Measurements from ENCODE around the gene PCSK6.

PCSK6 gene

GRCh38 chr15:101322854-101323477, 166.5 kb downstream of the PCSK6 start:
- DNase-seq: no peak

- DNase-seq: no peak
Measured at GRCh38 chr15:101322016-101322695, 167.4 kb downstream of the PCSK6 start.

GRCh38 chr15:101320501-101321052, 168.9 kb downstream of the PCSK6 start:
- peak; percentile 74 for DNase-seq

GRCh38 chr15:101318839-101319238, 170.7 kb downstream of the PCSK6 start:
- no peak for DNase-seq

GRCh38 chr15:101318147-101318819, 171.2 kb downstream of the PCSK6 start:
- DNase-seq: no peak

- DNase-seq: no peak
Measured at GRCh38 chr15:101317336-101317872, 172.1 kb downstream of the PCSK6 start.

- no peak for DNase-seq
Measured at GRCh38 chr15:101316529-101316928, 173.0 kb downstream of the PCSK6 start.

GRCh38 chr15:101315736-101316135, 173.8 kb downstream of the PCSK6 start:
- DNase-seq: no peak

GRCh38 chr15:101314336-101315125, 175.0 kb downstream of the PCSK6 start:
- no peak for DNase-seq

GRCh38 chr15:101313041-101313761, 176.3 kb downstream of the PCSK6 start:
- DNase-seq: no peak

GRCh38 chr15:101310508-101310907, 179.0 kb downstream of the PCSK6 start:
- DNase-seq: no peak

- no peak for DNase-seq
Measured at GRCh38 chr15:101310161-101310480, 179.4 kb downstream of the PCSK6 start.

GRCh38 chr15:101309436-101310160, 179.9 kb downstream of the PCSK6 start:
- no peak for DNase-seq

- DNase-seq: no peak
Measured at GRCh38 chr15:101308604-101309435, 180.7 kb downstream of the PCSK6 start.

- DNase-seq: no peak
Measured at GRCh38 chr15:101307897-101308603, 181.5 kb downstream of the PCSK6 start.

GRCh38 chr15:101307048-101307896, 182.2 kb downstream of the PCSK6 start:
- no peak for DNase-seq

- no peak for DNase-seq
Measured at GRCh38 chr15:101306341-101307047, 183.0 kb downstream of the PCSK6 start.

GRCh38 chr15:101305820-101306255, 183.7 kb downstream of the PCSK6 start:
- no peak for DNase-seq
